Activated T-helper 17 cell treated with anti-CD3 and anti-CD28 coated beads, Interleukin-2, amount 50 U/mL, for 72 hours (primary cell): Measurements from ENCODE around the gene DNMBP. TPM values are rescaled to one million over a fixed set of nuclear protein-coding genes. Genes with fewer than 3 reads are reported as not detected.
"Not testable (repeated sequence)": the region's sequence is repeated elsewhere in the genome, so short reads cannot be mapped to it uniquely, and the experiment has no call there.

ENCODE experiments used
- ATAC-seq: fragments of 150-1000 bp; cut with Tn5 transposase; replicated peaks from 2 replicates; pipeline ENCODE4 v1.10.0; 2021; ENCODE audit warnings: mild to moderate bottlenecking, moderate library complexity
- H3K27ac Mint-ChIP-seq: one replicate; pipeline ENCODE4 v1.8.0; 2022; ENCODE audit warnings: mixed read lengths
- H3K27me3 Mint-ChIP-seq: one replicate; pipeline ENCODE4 v1.8.0; 2022; ENCODE audit warnings: mixed read lengths
- H3K36me3 Mint-ChIP-seq: one replicate; pipeline ENCODE4 v1.8.0; 2022; ENCODE audit warnings: low read depth, mild to moderate bottlenecking, mixed read lengths
- H3K4me1 Mint-ChIP-seq: one replicate; pipeline ENCODE4 v1.8.0; 2022; ENCODE audit warnings: mixed read lengths
- H3K4me3 Mint-ChIP-seq: one replicate; pipeline ENCODE4 v1.8.0; 2022; ENCODE audit warnings: mild to moderate bottlenecking, mixed read lengths
- H3K9me3 Mint-ChIP-seq: one replicate; pipeline ENCODE4 v1.8.0; 2022; ENCODE audit warnings: mixed read lengths
- total RNA-seq, 2 donors: library from RNA; stranded (reverse); gene quantifications; one replicate each; pipeline ENCODE4 v1.2.3, GENCODE V29; 2022

DNMBP gene
- total RNA-seq, 2 donors from 2014 or later, result 3.0 TPM

- H3K9me3 Mint-ChIP-seq, result no peaks in the 10 kb centered on the region
- no peak overlapping the region for H3K27ac Mint-ChIP-seq
- H3K4me1 Mint-ChIP-seq, result no peaks in the 10 kb centered on the region
- H3K36me3 Mint-ChIP-seq, result peaks cover 9% of the 10 kb centered on the region
- ATAC-seq, result no peak
- no peaks in the 10 kb centered on the region for H3K27me3 Mint-ChIP-seq
- H3K4me3 Mint-ChIP-seq, result no peak overlapping the region
Observed at GRCh38 chr10:99912041-99912440, 97.7 kb downstream of the DNMBP start.

- Mint-ChIP-seq H3K4me3 (no peak overlapping the region), H3K4me1 (no peaks in the 10 kb centered on the region), H3K36me3 (peaks cover 9% of the 10 kb centered on the region)
Observed at GRCh38 chr10:99908512-99908911, 101.2 kb downstream of the DNMBP start.

GRCh38 chr10:99906470-99906869 is 103.3 kb downstream of the DNMBP start:
- peaks cover 9% of the 10 kb centered on the region for H3K36me3 Mint-ChIP-seq
- peak; percentile 56 for ATAC-seq
- H3K27ac Mint-ChIP-seq, result no peak overlapping the region
- H3K4me3 Mint-ChIP-seq, result no peak overlapping the region
- no peaks in the 10 kb centered on the region for H3K27me3 Mint-ChIP-seq
- no peaks in the 10 kb centered on the region for H3K4me1 Mint-ChIP-seq
- no peaks in the 10 kb centered on the region for H3K9me3 Mint-ChIP-seq

More at GRCh38 chr10:99908512-99908911, 101.2 kb downstream of the DNMBP start:
- ATAC-seq, result peak; percentile 92
- H3K9me3 Mint-ChIP-seq, result no peaks in the 10 kb centered on the region
- H3K27me3 Mint-ChIP-seq, result no peaks in the 10 kb centered on the region
- no peak overlapping the region for H3K27ac Mint-ChIP-seq

- Mint-ChIP-seq H3K4me3 (no peak overlapping the region), H3K4me1 (no peaks in the 10 kb centered on the region), H3K27ac (no peak overlapping the region), H3K9me3 (no peaks in the 10 kb centered on the region), H3K27me3 (no peaks in the 10 kb centered on the region), H3K36me3 (peaks cover 9% of the 10 kb centered on the region)
- ATAC-seq, result no peak
Observed at GRCh38 chr10:99905971-99906370, 103.8 kb downstream of the DNMBP start.

DNA sequence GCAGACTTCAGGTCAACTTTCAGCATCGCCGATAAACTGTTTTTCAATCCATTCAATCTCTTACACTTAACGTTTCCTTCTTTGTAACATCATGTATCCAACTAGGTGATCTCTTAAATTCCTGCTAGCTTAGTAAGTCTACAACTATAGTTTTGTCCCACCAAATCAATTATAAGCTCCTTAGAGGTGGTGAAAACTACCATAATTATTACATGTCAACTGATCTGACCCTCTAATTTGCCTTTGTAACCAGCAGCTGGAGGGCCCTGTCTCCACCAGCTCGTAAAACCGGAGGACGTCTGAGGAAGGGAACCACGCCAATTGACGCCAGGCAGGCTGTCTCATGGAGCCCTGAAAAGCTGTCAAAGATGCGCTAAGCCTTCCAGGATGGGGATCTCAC is 113.9 kb downstream of the DNMBP start:
- peaks cover 41% of the 10 kb centered on the region for H3K36me3 Mint-ChIP-seq
- no peak for ATAC-seq
- no peaks in the 10 kb centered on the region for H3K4me1 Mint-ChIP-seq

DNA sequence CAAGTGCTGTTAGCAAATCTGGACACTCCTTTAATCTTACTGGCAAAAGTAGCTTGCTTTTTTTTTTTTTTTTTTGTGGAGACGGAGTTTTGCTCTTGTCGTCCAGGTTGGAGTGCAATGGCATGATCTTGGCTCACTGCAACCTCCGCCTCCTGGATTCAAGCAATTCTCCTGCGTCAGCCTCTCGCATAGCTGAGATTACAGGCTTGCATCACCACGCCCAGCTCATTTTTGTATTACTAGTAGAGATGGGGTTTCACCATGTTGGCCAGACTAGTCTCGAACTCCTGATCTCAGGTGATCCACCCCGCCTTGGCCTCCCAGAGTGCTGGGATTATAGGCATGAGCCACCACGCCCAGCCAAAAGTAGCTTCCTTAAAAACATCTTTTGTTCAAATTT is 114.7 kb downstream of the DNMBP start:
- H3K27ac Mint-ChIP-seq, H3K27me3 Mint-ChIP-seq, H3K9me3 Mint-ChIP-seq, ATAC-seq, H3K4me1 Mint-ChIP-seq, H3K4me3 Mint-ChIP-seq: not testable (repeated sequence)
- H3K36me3 Mint-ChIP-seq, result peaks cover 41% of the 10 kb centered on the region

More for the DNA sequence above, 113.9 kb downstream of the DNMBP start:
- no peaks in the 10 kb centered on the region for H3K27me3 Mint-ChIP-seq
- no peak overlapping the region for H3K27ac Mint-ChIP-seq
- no peaks in the 10 kb centered on the region for H3K9me3 Mint-ChIP-seq
- H3K4me3 Mint-ChIP-seq, result no peak overlapping the region

DNA sequence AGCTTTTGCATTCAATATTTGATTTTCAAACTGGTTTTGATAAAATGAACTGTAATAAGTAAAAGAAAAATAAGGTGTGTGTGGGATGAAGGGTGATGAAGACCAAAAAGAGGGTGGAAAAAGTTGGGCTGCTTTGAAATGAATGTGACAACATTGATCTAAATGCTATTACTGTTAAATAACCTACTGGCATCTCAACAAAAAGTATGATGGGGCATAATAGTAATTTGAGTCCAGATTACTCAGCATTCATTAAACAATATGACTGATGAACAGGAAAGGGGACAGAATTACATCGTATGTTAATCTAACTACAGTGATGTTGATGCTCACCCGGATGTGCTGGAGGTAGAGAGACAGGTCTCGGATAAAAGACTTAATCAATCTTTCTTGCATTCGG is 115.1 kb downstream of the DNMBP start:
- no peak overlapping the region for H3K27ac Mint-ChIP-seq
- no peaks in the 10 kb centered on the region for H3K9me3 Mint-ChIP-seq
- no peaks in the 10 kb centered on the region for H3K27me3 Mint-ChIP-seq
- H3K4me3 Mint-ChIP-seq, result no peak overlapping the region
- H3K36me3 Mint-ChIP-seq, result peaks cover 41% of the 10 kb centered on the region
- no peaks in the 10 kb centered on the region for H3K4me1 Mint-ChIP-seq
- ATAC-seq, result no peak

DNA sequence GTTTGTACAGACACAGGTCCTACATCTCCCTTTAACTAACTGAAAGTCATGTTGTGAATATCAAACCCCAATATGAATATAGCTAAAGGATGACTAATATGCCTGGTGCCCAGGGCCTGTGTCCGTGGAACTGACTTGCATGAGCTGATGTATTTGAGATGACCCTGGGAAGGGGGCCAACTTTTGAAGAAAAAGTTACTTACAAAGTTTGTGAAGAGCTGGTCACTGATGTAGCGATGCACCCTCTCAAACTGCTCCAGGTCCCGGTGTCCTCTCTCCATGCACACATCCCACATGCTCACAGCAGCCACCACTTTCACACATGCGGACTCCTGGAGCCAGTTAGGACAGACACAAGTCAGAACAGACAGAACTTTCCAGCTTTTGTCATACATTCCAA is 121.1 kb downstream of the DNMBP start:
- Mint-ChIP-seq H3K36me3 (peaks cover 9% of the 10 kb centered on the region), H3K4me1 (no peaks in the 10 kb centered on the region), H3K27ac (no peak overlapping the region), H3K27me3 (no peaks in the 10 kb centered on the region), H3K4me3 (no peak overlapping the region), H3K9me3 (no peaks in the 10 kb centered on the region)
- ATAC-seq, result no peak

- no peak for ATAC-seq
- H3K36me3 Mint-ChIP-seq, result peaks cover 28% of the 10 kb centered on the region
- H3K4me3 Mint-ChIP-seq, result no peak overlapping the region
- H3K27me3 Mint-ChIP-seq, result no peaks in the 10 kb centered on the region
- no peaks in the 10 kb centered on the region for H3K4me1 Mint-ChIP-seq
- H3K9me3 Mint-ChIP-seq, result no peaks in the 10 kb centered on the region
- no peak overlapping the region for H3K27ac Mint-ChIP-seq
Observed at GRCh38 chr10:99883523-99883922, 126.2 kb downstream of the DNMBP start.

DNA sequence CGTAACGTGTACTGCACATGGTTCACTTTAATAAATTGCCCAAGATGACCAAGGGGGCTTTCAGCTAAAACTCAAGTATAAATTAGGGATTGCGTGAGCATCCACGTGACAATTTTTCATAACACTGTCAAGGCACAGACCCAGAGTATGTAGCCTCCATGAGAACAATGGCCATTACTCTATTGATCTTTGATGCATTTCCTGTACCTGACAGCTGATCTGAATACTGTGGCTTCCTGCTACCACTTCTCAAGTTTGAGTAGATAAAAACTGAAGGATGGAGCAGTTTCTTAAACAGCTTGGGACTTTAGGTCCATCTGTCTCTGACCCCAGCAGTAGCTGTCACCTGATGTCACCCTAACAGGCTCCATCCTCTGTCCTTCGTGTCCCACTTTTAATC is 128.4 kb downstream of the DNMBP start:
- Mint-ChIP-seq H3K36me3 (peaks cover 40% of the 10 kb centered on the region), H3K27me3 (no peaks in the 10 kb centered on the region)

DNA sequence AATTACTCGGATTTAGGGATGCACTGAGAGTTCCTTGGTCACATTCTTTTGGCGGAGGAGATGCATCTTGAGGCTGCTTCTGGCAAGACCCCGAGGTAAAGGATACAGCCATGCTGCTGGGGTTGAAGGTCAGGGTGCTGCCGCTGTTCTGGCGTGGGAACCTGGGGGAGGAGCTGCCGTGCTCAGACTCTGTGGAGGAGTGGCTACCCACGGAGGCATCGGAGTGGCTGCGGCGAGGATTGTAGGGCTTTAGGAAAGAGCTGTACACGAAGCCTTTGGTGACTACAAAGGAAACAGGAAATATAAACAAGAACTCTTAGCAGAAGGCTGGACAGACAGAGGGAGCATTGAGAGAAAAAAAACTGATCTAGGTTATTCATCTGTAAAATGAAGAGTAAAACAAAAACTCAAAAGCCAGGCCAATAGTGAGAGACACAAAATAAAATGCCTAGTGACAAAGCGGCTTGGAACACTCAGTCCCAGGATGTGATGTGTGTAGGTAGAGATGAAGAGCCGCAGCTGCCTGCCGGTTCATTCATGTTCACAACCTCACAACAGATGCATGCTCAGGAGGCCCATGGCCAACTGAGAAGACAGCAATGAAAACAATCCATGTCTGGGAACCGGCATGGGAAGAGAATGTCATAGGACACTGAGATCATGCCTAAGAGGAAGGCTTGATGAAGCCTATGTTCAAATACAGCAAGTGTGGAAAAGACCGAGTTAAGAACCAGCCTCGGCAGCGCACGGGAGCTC is 129.5 kb downstream of the DNMBP start:
- Mint-ChIP-seq H3K36me3 (peaks cover 46% of the 10 kb centered on the region), H3K4me3 (no peak overlapping the region), H3K4me1 (no peaks in the 10 kb centered on the region), H3K9me3 (no peaks in the 10 kb centered on the region), H3K27me3 (peaks cover 11% of the 10 kb centered on the region), H3K27ac (no peak overlapping the region)
- ATAC-seq, result no peak

More for the DNA sequence above, 128.4 kb downstream of the DNMBP start:
- Mint-ChIP-seq H3K4me3 (no peak overlapping the region), H3K27ac (no peak overlapping the region), H3K9me3 (no peaks in the 10 kb centered on the region), H3K4me1 (no peaks in the 10 kb centered on the region)
- no peak for ATAC-seq

DNA sequence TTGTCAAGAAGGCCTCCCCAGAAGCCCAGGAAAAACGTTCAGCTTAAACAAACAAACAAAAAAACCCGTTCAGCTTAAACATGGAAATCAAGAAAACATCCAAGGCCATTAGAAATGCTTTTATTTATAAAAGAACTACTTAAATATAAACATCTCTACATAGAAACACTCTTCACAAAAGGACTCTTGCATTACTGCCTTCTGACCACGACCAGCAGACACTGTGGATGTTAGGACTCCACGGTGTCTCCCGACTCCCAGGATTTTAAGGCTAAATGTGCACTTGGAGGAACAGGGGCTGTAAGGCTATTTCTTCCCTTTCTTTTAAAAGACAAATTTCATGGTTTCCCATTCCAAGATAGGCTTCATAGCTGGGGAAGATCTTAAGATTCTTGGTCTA is 134.3 kb downstream of the DNMBP start:
- Mint-ChIP-seq H3K4me3 (no peak overlapping the region), H3K27me3 (peaks cover 45% of the 10 kb centered on the region), H3K9me3 (no peaks in the 10 kb centered on the region), H3K27ac (no peak overlapping the region), H3K36me3 (peaks cover 37% of the 10 kb centered on the region), H3K4me1 (peaks cover under 1% of the 10 kb centered on the region)
- ATAC-seq, result no peak

GRCh38 chr10:99874341-99875085 is 135.2 kb downstream of the DNMBP start:
- peaks cover 49% of the 10 kb centered on the region for H3K27me3 Mint-ChIP-seq
- H3K4me3 Mint-ChIP-seq, result no peak overlapping the region
- no peak overlapping the region for H3K27ac Mint-ChIP-seq
- ATAC-seq, result no peak
- peaks cover 32% of the 10 kb centered on the region for H3K36me3 Mint-ChIP-seq
- no peaks in the 10 kb centered on the region for H3K9me3 Mint-ChIP-seq
- H3K4me1 Mint-ChIP-seq, result peaks cover 7% of the 10 kb centered on the region

DNA sequence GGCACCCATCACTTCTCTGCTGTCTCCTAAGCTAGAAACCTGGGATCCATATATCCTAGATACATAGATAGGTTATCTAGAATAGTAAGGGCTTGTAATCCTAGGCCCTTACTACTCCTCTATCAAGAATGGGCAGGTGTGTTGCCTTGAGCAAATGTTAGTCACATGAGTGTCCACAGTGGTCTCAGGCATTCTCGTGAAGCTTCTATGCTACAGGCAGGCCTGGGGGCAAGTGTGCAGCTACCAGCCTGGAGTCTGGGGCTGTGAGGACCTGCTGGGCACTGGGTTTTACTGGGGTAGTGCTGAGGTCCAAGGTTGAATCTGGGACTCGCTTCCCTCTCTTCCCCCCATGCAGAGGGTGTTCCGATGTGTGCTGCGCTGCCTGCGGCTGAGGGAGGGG is 135.9 kb downstream of the DNMBP start:
- Mint-ChIP-seq H3K4me3 (no peak overlapping the region), H3K36me3 (peaks cover 25% of the 10 kb centered on the region), H3K9me3 (no peaks in the 10 kb centered on the region), H3K4me1 (peaks cover 7% of the 10 kb centered on the region), H3K27ac (no peak overlapping the region), H3K27me3 (peaks cover 49% of the 10 kb centered on the region)
- no peak for ATAC-seq
